Neural progenitor cell (in vitro differentiated cells): ENCODE data around the gene IRX4. TPM values are rescaled to one million over a fixed set of nuclear protein-coding genes. Genes with fewer than 3 reads are reported as not detected.

Experiments
- DNase-seq: peaks from one replicate; pipeline ENCODE4 v3.0.0-alpha.2; 2016; ENCODE audit warnings: low spot score
- H2AFZ ChIP-seq: fragments of 200-600 bp; sonication (generic); replicated peaks from 2 replicates; pipeline ENCODE4 v1.6.1; 2016; ENCODE audit warnings: antibody characterized with exemption
- H3F3A ChIP-seq: fragments of 200-600 bp; sonication (generic); 2 replicates; pipeline ENCODE4 v1.6.1; 2016; ENCODE audit warnings: antibody characterized with exemption, low read depth
- H3K27ac ChIP-seq: fragments of 200-600 bp; sonication (generic); 2 replicates; pipeline ENCODE4 v1.5.1; 2016; ENCODE audit warnings: mild to moderate bottlenecking
- H3K27me3 ChIP-seq: fragments of 200-600 bp; sonication (generic); 2 replicates; pipeline ENCODE4 v1.6.1; 2016; ENCODE audit warnings: mild to moderate bottlenecking, moderate library complexity
- H3K36me3 ChIP-seq: fragments of 200-600 bp; sonication (generic); 2 replicates; pipeline ENCODE4 v1.5.1; 2016
- H3K4me1 ChIP-seq: fragments of 200-600 bp; sonication (generic); 2 replicates; pipeline ENCODE4 v1.6.1; 2016; ENCODE audit warnings: mixed run types
- H3K4me2 ChIP-seq: fragments of 200-600 bp; sonication (generic); 2 replicates; pipeline ENCODE4 v1.6.1; 2016
- H3K4me3 ChIP-seq: fragments of 200-600 bp; sonication (generic); 2 replicates; pipeline ENCODE4 v1.5.1; 2016
- H3K79me2 ChIP-seq: fragments of 200-600 bp; sonication (generic); 2 replicates; pipeline ENCODE4 v1.6.1; 2016; ENCODE audit warnings: low read depth
- H3K9ac ChIP-seq: fragments of 200-600 bp; sonication (generic); 2 replicates; pipeline ENCODE4 v1.6.1; 2016
- H3K9me3 ChIP-seq: fragments of 200-600 bp; sonication (generic); 2 replicates; pipeline ENCODE4 v1.5.1; 2016; ENCODE audit warnings: low read depth
- H4K20me1 ChIP-seq: fragments of 200-600 bp; sonication (generic); 2 replicates; pipeline ENCODE4 v1.6.1; 2016; ENCODE audit warnings: low read depth
- H3K27ac Mint-ChIP-seq: 3 replicates; pipeline ENCODE4 v1.8.0; 2021; ENCODE audit warnings: mixed read lengths
- H3K27me3 Mint-ChIP-seq: 2 replicates; pipeline ENCODE4 v1.8.0; 2022; ENCODE audit warnings: low read depth, mild to moderate bottlenecking, inconsistent platforms, moderate library complexity, mixed read lengths; ENCODE audit not compliant: insufficient read depth
- H3K36me3 Mint-ChIP-seq: 3 replicates; pipeline ENCODE4 v1.8.0; 2021; ENCODE audit warnings: mixed read lengths
- H3K4me1 Mint-ChIP-seq: 3 replicates; pipeline ENCODE4 v1.8.0; 2021; ENCODE audit warnings: mixed read lengths
- H3K4me3 Mint-ChIP-seq: 3 replicates; pipeline ENCODE4 v1.8.0; 2021; ENCODE audit warnings: mild to moderate bottlenecking, moderate library complexity, mixed read lengths
- H3K9me3 Mint-ChIP-seq: 3 replicates; pipeline ENCODE4 v1.8.0; 2020; ENCODE audit warnings: mixed read lengths
- EZH2 ChIP-seq: fragments of 200-600 bp; sonication (generic); IDR thresholded peaks from 2 replicates; pipeline ENCODE4 v1.6.1; 2017; ENCODE audit warnings: antibody characterized with exemption, mild to moderate bottlenecking, moderate library complexity
- EZH2phosphoT487 ChIP-seq: fragments of 200-600 bp; sonication (generic); IDR thresholded peaks from 2 replicates; pipeline ENCODE4 v1.6.1; 2017; ENCODE audit warnings: antibody characterized with exemption
- total RNA-seq: library from RNA; depleted of rRNA; stranded (reverse); fragments of >200 nt; gene quantifications from 2 replicates; pipeline ENCODE4 v1.2.3, GENCODE V29; 2015; ENCODE audit warnings: low replicate concordance
- TF ChIP-seq, protein P1 (sequence below): fragments of 200-600 bp; sonication (generic); IDR thresholded peaks from 2 replicates; pipeline ENCODE4 v1.5.1; 2017; ENCODE audit warnings: antibody characterized with exemption, mild to moderate bottlenecking

IRX4 gene
- total RNA-seq, 1 donor from 2014 or later = not detected

DNA sequence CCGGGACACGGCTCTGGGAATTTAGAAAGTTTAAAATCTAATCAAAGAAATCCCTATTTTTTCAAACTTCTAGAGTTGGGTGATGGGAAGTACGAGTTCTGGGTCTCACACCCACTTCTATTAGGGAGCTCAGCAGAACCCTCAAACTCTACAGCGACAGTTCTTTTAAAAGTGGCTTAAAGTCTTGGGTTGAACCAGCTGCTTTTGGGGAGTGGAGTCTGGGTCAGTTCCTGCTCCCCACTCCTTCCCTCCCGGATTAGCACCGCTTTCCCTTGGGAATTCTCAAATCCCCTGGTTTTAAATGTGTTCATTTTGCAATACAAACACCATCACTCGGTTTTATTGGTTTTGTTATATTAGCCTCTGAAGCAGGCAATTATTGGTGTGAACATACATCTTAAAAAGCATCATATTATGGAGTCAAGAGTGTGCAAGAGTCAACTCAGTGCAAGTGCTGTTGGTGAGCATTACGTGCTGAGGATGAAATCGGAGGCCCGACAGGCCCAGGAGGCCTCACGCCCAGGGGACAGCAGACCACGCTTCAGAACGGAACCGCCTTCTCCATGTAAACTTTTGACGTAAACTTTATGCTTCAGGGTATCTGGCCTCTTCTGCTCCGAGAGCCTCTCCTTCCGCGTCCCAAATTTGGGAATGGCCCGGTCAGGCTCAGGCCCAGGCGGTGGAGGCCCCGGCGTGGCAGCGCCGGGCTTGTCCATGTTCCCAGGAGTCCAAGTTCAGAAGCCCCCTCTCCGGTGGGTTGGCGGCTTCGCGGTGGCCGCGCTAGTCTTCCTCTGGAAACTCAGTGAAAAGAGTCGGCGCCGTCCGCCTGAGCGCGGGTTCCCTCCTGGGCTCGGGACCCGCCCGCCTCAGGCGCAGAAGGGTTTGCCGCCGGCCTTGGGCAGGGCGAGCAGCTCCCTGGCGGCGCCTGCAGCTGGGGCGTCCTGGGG, 5.3 kb downstream of the IRX4 start:
- Mint-ChIP-seq H3K36me3 (no peaks in the 10 kb centered on the region), H3K4me1 (peaks cover 27% of the 10 kb centered on the region), H3K27ac (no peak overlapping the region), H3K9me3 (peaks cover 13% of the 10 kb centered on the region), H3K4me3 (peak overlapping the region; percentile 63), H3K27me3 (peaks cover 68% of the 10 kb centered on the region)
- H3K4me1 ChIP-seq = peaks cover 33% of the 10 kb centered on the region
- H2AFZ ChIP-seq = no peak overlapping the region
- peak overlapping the region; percentile 68 for H3K4me2 ChIP-seq
- H3K9me3 ChIP-seq = no peaks in the 10 kb centered on the region
- TF ChIP-seq EZH2 (no peak), EZH2phosphoT487 (no peak)
- TF ChIP-seq, protein P1, sequence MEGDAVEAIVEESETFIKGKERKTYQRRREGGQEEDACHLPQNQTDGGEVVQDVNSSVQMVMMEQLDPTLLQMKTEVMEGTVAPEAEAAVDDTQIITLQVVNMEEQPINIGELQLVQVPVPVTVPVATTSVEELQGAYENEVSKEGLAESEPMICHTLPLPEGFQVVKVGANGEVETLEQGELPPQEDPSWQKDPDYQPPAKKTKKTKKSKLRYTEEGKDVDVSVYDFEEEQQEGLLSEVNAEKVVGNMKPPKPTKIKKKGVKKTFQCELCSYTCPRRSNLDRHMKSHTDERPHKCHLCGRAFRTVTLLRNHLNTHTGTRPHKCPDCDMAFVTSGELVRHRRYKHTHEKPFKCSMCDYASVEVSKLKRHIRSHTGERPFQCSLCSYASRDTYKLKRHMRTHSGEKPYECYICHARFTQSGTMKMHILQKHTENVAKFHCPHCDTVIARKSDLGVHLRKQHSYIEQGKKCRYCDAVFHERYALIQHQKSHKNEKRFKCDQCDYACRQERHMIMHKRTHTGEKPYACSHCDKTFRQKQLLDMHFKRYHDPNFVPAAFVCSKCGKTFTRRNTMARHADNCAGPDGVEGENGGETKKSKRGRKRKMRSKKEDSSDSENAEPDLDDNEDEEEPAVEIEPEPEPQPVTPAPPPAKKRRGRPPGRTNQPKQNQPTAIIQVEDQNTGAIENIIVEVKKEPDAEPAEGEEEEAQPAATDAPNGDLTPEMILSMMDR = no peak
- no peak overlapping the region for H3K9ac ChIP-seq
- H4K20me1 ChIP-seq = peaks cover 95% of the 10 kb centered on the region
- no peak overlapping the region for H3K27ac ChIP-seq
- H3K79me2 ChIP-seq = no peaks in the 10 kb centered on the region
- H3F3A ChIP-seq = peaks cover 14% of the 10 kb centered on the region
- H3K4me3 ChIP-seq = no peak overlapping the region
- peaks cover 100% of the 10 kb centered on the region for H3K27me3 ChIP-seq
- H3K36me3 ChIP-seq = no peaks in the 10 kb centered on the region
- DNase-seq = peak; percentile 65

DNA sequence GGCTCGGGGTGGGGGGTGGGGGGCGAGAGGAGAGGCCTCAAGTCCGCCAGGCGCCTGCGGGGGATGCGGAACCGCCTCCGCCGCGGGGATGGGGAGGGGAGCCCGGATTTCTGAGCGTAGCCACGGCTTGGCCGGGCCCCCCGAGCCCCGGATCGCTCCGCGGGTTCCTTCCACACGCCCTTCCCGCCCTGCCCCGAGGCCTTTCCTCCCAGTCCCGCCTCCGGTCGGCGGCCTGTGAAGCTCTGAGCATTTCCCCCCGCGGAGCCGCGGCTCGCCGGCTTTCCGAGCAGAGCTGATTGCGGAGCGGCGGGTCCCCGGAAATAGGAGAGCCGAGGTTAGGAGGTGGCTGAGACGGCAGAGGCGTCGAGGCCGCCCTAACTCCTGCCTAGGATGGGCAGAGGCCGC, 6.1 kb downstream of the IRX4 start:
- Histone ChIP-seq H3K4me3 (peak overlapping the region; percentile 22), H3K27ac (no peak overlapping the region)

DNA sequence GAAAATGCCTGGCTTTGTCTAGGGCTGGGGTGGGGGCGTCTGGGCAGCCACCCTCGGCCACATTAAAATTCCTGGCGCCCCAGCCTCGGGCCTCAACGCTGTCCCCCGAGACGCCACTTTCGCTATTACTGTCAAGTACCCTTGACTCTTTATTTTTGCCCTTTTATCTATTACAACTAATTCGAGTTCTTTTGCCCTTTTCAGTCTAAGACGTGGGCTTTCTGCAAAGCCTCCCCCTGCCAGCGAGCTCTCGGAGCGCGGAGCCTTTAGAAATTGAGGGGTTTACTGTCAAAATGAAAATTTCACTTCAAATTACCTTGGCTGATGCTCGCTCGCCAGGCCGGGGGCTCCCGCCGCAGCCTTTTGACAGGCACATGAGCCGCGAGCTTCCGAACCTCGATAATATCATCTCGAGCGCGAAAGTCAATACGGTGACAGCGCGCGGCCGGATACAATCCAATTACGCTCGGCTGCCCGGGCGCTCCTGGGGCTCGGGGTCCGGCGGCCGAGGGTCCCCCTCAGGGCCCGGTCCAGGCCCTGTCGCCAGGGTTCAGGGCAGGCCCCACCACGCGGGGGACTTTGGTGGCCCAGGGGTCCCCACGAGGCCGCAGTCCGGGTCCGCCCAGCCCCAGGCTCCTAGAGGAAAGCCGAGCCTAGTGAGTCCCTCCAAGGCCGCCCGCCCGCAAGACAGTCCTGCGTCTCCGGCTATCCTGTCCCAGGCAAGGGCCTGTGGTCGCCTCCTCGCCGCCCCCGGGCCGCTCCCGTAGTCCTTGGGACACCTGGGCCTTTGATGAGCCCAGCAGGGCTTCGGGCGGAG, 6.7 kb downstream of the IRX4 start:
- peaks cover 26% of the 10 kb centered on the region for H3K4me1 ChIP-seq
- peaks cover 100% of the 10 kb centered on the region for H3K27me3 ChIP-seq
- TF ChIP-seq EZH2 (peak; percentile 81), EZH2phosphoT487 (peak; percentile 86)
- TF ChIP-seq, protein P1 = no peak
- no peak overlapping the region for H2AFZ ChIP-seq
- no peaks in the 10 kb centered on the region for H3K36me3 ChIP-seq
- H3K4me2 ChIP-seq = peak overlapping the region; percentile 68
- Mint-ChIP-seq H3K4me3 (peak overlapping the region; percentile 76), H3K36me3 (no peaks in the 10 kb centered on the region), H3K27me3 (peaks cover 62% of the 10 kb centered on the region), H3K27ac (no peak overlapping the region), H3K4me1 (peaks cover 24% of the 10 kb centered on the region), H3K9me3 (peaks cover 13% of the 10 kb centered on the region)
- no peak overlapping the region for H3K27ac ChIP-seq
- H3K9me3 ChIP-seq = no peaks in the 10 kb centered on the region
- H3F3A ChIP-seq = peaks cover 14% of the 10 kb centered on the region
- DNase-seq = peak; percentile 74
- H3K4me3 ChIP-seq = peak overlapping the region; percentile 22
- peaks cover 83% of the 10 kb centered on the region for H4K20me1 ChIP-seq
- H3K9ac ChIP-seq = no peak overlapping the region
- no peaks in the 10 kb centered on the region for H3K79me2 ChIP-seq

More for the DNA sequence above, 6.1 kb downstream of the IRX4 start:
- no peak overlapping the region for H3K27ac Mint-ChIP-seq
- Histone ChIP-seq H3K36me3 (no peaks in the 10 kb centered on the region), H4K20me1 (peaks cover 88% of the 10 kb centered on the region), H3K9me3 (no peaks in the 10 kb centered on the region), H3K9ac (no peak overlapping the region), H3K79me2 (no peaks in the 10 kb centered on the region), H3K4me2 (peak overlapping the region; percentile 68), H3K4me1 (peaks cover 29% of the 10 kb centered on the region), H3K27me3 (peaks cover 100% of the 10 kb centered on the region), H3F3A (peaks cover 14% of the 10 kb centered on the region), H2AFZ (no peak overlapping the region)
- peaks cover 67% of the 10 kb centered on the region for H3K27me3 Mint-ChIP-seq
- H3K4me1 Mint-ChIP-seq = peaks cover 27% of the 10 kb centered on the region
- peaks cover 13% of the 10 kb centered on the region for H3K9me3 Mint-ChIP-seq
- no peaks in the 10 kb centered on the region for H3K36me3 Mint-ChIP-seq
- TF ChIP-seq EZH2phosphoT487 (peak; percentile 74), EZH2 (peak; percentile 20)
- TF ChIP-seq, protein P1 = no peak
- H3K4me3 Mint-ChIP-seq = no peak overlapping the region
- peak; percentile 68 for DNase-seq
